ENCODE results near the gene NR0B2.

The NR0B2 gene

GRCh38 chr1:26936823-26937222 is 23.0 kb upstream of the NR0B2 start:
- DNase-seq (ENCODE audit: low read depth), result no peak

DNA sequence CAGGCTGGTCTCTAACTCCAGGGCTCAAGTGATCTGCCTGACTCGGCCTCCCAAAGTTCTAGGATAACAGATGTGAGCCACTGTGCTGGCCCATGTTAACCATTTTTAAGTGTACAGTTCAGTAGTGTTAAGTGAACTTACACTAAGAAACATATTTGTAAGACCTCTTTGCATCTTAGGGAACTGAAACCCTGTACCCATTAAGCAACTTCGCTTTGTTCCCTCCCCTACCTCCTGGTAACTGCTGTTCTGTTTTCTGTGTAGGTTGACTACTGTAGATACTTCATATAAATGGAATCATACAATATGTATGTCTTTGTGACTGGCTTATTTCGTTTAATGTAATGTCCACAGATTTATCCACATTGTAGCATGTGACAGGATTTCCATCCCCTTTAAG is 18.8 kb upstream of the NR0B2 start:
- DNase-seq (ENCODE audit: low read depth), result no peak

DNA sequence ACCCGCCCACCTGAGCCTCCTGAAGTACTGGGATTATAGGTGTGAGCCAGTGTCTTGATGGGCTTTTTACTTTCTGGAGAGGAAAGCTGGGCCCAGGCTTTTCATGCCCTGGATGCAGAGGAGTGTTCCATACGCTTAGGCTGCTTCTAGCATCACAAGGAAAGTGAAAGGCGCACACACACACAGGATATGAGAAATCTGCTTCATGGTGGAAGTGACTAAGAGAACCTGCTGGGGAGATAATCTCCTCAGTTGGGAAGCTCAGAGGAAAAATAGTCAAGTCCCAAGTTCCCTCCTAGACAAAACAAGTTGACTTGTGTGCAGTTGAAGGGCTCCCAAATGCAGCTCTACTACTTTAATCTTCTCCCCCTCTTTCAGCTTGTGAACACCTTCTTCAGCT is 9.9 kb upstream of the NR0B2 start:
- DNase-seq (ENCODE audit: low read depth), result peak; percentile 56

DNA sequence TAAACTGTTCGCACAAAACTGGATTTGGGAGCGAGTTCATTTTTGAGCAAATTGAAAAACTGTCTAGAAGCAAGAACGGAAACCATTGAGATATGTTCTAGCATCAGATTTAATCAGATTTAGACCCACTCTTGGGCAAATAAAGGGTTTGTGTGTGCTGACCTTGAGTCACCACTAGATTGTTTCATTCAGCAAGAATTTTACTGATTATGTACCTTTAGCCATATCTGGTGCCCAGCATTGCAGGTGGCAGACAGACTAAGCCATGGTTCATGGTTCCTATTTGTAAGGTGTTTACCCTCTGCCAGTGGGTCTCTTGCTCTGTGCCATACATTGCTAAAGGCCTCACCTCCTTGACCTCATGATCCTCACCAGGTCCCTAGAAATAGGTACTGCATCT is 9.1 kb upstream of the NR0B2 start:
- no peak for DNase-seq (ENCODE audit: low read depth)

DNA sequence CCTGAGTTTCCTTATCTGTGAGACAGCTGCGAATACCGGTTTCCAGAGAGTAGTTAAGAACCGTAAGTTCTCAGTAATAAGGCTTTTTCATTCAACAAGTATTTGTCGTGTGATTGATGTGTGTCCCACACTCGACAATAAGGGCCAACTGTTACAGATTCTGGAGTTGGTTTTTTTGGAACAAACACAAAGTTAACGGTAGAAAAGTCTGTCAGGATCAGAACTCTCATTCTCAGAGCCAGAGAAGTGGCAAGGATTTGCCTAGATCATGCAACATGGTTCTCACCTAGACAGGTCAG is 8.6 kb upstream of the NR0B2 start:
- no peak for DNase-seq (ENCODE audit: low read depth)

DNA sequence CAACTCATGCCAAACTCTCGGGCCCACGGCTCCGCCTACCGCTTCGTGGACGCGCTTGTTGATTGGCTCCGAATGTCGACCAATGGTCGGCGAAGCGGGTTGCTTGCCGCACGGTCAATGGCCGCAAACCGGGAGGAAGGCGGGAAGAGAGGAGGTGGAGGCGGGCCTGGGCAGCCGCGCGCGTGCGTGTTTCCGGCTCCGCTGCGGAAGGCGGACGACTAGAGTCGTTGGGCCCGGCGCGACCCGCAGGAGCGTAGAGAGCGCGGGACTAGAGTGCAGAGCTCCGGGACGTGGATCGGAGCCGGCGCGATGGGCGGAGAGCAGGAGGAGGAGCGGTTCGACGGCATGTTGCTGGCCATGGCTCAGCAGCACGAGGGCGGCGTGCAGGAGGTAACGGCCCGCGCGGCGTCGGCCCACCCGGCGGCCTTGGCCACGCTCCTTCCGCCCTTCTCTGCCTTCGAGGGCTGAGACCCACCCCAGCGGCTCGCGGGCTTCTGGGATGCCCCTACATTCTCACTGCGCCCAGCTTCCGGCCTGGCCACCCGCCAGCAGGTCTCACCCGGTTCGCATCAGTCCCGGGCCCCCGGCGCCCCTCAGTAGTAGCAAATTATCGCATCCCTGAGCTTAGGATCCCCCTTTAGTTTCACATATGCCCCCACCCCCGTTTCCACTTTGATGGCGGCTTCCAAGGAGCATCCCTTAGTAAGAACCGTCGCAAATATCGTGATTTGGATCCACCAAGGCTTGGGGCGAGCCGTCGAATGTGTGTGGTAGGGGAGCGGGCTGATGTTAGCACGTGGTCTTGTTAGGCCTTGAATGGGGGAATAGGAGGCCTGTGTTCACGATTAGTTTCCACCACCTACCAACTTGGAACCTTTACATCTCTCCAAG is 8.0 kb upstream of the NR0B2 start, which contains the start of gene NUDC:
TSS of gene NUDC (plus strand) at position 204 of the 891 bp plus-strand sequence. CDS start at position 310, 106 bp downstream.
- peak; percentile 87 for DNase-seq (ENCODE audit: low read depth)

DNA sequence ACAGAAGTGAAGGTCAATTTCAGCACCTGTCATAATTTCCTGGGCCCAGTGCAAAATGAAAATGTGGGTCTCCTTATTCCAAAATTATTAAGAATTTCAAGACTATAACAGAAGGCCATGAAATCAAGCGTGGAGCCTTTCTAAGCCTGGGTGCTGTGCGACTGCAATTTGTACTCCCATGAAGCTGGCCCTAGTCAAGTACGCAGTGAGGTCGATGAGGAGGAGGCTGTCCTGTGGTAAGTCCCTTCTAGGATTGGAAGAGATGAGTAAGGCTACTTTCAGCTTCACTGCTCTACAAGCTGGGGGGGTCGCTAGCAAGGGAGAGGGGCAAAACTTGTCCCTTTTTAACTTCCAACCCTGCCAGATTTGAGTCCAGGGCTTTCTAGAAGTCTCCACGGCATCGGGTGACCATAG is 7.4 kb upstream of the NR0B2 start:
- DNase-seq (ENCODE audit: low read depth), result no peak

DNA sequence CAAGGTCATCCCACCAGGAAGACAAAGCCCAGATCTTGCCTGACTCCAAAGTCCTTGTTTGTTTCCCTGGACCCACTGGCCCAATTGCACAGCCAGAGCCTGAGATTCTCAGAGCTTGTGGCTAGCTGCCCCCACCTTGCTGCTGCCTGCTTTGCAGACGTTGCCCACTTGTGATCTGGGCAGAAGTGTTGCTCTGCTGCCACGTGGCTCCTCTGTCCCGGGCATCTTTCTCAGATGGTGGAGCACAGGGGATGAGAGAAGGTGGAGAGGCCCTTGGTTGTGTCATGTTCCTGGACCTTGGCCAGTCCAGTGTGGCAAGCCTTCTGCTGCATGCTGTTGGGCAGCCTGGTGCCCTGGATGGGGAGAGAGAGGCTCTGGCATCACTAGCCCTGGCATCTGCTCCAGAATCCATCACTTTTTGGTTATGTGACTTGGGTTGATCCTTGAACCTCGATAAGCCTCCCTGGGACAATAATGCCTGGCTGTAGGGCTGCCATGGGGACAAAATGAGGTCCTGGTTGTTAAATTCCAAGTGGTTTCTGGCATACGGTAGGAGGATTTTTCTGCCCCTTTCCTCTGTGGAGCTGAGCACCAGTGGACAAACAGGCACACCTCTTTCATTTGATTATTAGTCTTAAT is 1.5 kb upstream of the NR0B2 start:
- DNase-seq (ENCODE audit: low read depth), result no peak

- no peak for DNase-seq (ENCODE audit: low read depth)
These were observed 404 bp downstream of the NR0B2 start for GRCh38 chr1:26913389-26913753.

GRCh38 chr1:26912147-26912490 is 1.7 kb downstream of the NR0B2 start:
- DNase-seq (ENCODE audit: low read depth), result no peak

GRCh38 chr1:26911399-26912146 is 2.2 kb downstream of the NR0B2 start:
- DNase-seq (ENCODE audit: low read depth), result no peak

GRCh38 chr1:26910343-26911160 is 3.2 kb downstream of the NR0B2 start:
- DNase-seq (ENCODE audit: low read depth), result no peak

DNA sequence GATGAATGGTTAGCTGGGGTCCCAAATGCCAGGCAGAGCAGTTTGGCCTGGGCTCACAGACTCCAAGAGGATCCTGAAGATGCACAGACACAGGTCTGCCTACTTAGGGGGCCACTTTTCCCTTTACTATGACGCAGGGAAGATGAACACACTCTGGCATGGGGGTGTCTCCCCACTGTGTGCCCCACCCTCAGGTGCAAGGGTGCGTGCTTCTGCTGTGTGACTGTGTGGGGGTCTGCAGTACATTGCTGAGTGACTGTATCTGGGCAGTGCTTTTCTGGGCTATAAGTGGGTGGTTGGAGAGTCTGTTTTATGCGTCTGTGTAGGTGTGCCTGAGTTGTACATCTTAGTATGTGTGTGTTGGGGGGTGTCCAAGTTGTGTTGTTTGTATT is 3.8 kb downstream of the NR0B2 start:
- DNase-seq (ENCODE audit: low read depth), result no peak

- peak; percentile 69 for DNase-seq (ENCODE audit: low read depth)
These were observed 6.5 kb downstream of the NR0B2 start for GRCh38 chr1:26907071-26907917.

GRCh38 chr1:26900815-26901511 is 12.8 kb downstream of the NR0B2 start:
- no peak for DNase-seq (ENCODE audit: low read depth)

DNA sequence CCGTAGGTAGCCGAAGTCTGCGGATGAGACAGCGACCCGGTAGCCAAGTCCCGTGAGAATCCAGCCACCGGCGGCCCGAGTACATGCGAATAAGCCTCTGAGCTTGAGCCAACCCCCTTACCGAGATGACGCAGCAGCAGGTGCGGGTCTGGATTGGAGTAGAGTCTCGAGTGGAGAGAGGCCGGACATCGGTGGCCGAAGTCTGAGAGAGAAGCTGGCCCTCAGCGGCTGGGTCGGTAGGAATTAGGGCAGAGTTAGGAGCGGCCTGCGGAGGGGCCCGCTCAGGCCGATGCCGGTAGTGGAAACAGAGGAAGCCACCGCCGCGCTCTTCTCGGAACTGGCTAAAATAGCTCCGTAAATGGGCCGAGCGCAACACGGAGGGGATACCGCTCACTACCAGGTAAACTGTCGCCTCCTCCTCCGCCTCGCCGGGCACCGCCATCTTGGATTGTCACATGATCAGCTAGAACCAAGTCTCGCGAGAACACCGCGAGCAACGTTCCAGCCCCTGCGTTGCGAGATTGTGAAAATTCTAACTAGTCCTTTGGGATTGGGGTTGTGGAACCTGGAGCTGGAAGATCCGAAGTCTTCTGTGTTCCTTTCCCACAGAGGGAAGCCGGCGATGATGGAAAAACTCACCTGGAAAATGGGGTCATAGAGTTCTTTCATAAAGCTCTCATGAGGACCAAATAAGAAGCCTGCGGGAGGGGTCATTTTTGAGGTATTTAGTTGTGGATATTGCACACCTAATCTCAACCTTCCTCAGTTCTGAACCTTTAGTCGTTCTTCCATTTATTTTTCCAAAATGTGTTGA is 13.6 kb downstream of the NR0B2 start, which contains the start of gene GPATCH3:
TSS of gene GPATCH3 (minus strand) at position 467 of the 814 bp plus-strand sequence. CDS start at position 442, 25 bp downstream.
- DNase-seq (ENCODE audit: low read depth), result peak; percentile 58

DNA sequence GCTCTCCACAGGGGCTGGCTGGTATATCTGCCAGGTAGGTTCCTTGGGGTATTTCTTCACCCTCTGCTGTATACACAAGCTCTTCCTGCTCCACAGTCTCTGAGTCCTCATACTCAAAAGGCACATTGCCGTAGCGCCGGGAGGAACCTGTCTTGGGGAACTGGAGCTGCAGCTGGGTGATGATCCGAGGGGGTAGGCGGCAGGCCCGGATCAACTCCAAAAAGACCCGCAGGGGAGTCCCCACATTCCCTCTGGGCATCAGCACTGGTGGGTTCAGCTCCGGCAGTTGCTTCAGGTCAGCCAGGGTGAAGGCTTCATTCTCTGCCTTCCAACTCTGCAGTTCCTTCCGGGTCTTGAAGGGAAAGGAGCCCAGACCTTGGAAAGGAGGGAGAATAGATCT is 16.4 kb downstream of the NR0B2 start:
- no peak for DNase-seq (ENCODE audit: low read depth)

DNA sequence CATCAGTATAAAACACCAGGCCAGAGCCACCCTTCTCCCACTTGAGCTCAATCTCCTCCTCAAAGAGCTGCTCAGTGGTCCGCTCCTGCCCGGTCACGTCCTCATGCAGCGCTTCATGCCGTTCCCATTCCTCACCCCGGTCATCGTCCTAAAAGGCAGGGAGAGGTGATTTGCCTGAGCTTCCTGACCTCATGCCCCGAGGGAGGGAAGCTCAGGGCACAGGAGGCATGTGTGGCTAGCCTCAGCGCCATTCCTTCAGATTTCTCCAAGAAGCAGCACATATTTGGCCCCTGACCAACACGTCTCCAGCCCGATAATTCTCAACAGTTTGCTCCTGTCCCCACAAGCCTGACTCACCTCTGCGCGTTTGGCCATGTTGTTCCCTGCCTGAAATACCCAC is 19.5 kb downstream of the NR0B2 start:
- no peak for DNase-seq (ENCODE audit: low read depth)

GRCh38 chr1:26890467-26890796 is 23.3 kb downstream of the NR0B2 start:
- no peak for DNase-seq (ENCODE audit: low read depth)
